OCI-LY3 (cell line): Measurements from ENCODE around the gene TUBB.

ENCODE experiments used
- CTCF ChIP-seq: fragments of 200-600, 300-600 bp; sonication (generic); IDR thresholded peaks from 2 replicates; pipeline ENCODE4 v1.5.1; 2014; ENCODE audit warnings: antibody characterized with exemption, low read length, low read depth
- EZH2phosphoT487 ChIP-seq: fragments of 200-600 bp; shearing (Covaris generic); IDR thresholded peaks from 2 replicates; pipeline ENCODE4 v1.6.1; 2018; ENCODE audit warnings: antibody characterized with exemption, mixed run types, low read depth

- TF ChIP-seq CTCF (no peak), EZH2phosphoT487 (no peak)
Observed at GRCh38 chr6:30747902-30748769, 28.0 kb downstream of the TUBB start.
